SK-N-SH (cell line): Measurements from ENCODE around the gene ACOT7. TPM values are rescaled to one million over a fixed set of nuclear protein-coding genes. Genes with fewer than 3 reads are reported as not detected.
A peak's percentile ranks its signal among the peaks of the same experiment; 100 is the strongest.

Experiments used
- CTCF ChIA-PET: fragments of 300-600, 350-600 bp; formaldehyde crosslinking; extraction: SDS; loops from one replicate; lab custom pipeline; 2021; lab: Yijun Ruan, JAX
- POLR2A ChIA-PET: fragments of 350-600 bp; sonication (Branson Sonifier 250); formaldehyde crosslinking; extraction: SDS; loops from one replicate; lab custom pipeline; 2020; ENCODE audit warnings: antibody characterized with exemption, inconsistent platforms; lab: Yijun Ruan, JAX
- DNase-seq: peaks from one replicate; pipeline ENCODE4 v3.0.0; 2012
- H2AFZ ChIP-seq: fragments of 200-600 bp; sonication (generic); 2 replicates; pipeline ENCODE4 v1.8.1; 2016; ENCODE audit warnings: antibody characterized with exemption, mild to moderate bottlenecking, low read depth
- H3F3A ChIP-seq: fragments of 200-600 bp; sonication (generic); replicated peaks from 2 replicates; pipeline ENCODE3; 2016; ENCODE audit warnings: antibody characterized with exemption, mild to moderate bottlenecking; ENCODE audit not compliant: insufficient read depth
- H3K27ac ChIP-seq, 2 experiments: fragments of 200-500 bp in 1 of 2; fragments of 200-600 bp in 1 of 2; sonication (Bioruptor generic) in 1 of 2; sonication (generic), shearing (Covaris generic) in 1 of 2; 2 replicates each; pipeline versions ENCODE4 v1.5.1 to v1.6.1; 2014 to 2016; ENCODE audit warnings: low read depth in 2 of 2, inconsistent platforms in 1 of 2, low read length in 1 of 2, mild to moderate bottlenecking in 1 of 2, mixed read lengths in 1 of 2
- H3K27me3 ChIP-seq: fragments of 200-600 bp; sonication (generic), shearing (Covaris generic); 2 replicates; pipeline ENCODE4 v1.6.1; 2016; ENCODE audit warnings: mixed run types; ENCODE audit not compliant: insufficient read depth
- H3K36me3 ChIP-seq, 2 experiments: fragments of 200-500 bp in 1 of 2; fragments of 200-600 bp in 1 of 2; sonication (Bioruptor generic) in 1 of 2; sonication (generic) in 1 of 2; replicated peaks in 1 of 2; 2 replicates each; pipeline versions ENCODE3 to v1.5.1; 2014 to 2016; ENCODE audit warnings: low read length in 1 of 2, mild to moderate bottlenecking in 1 of 2; ENCODE audit not compliant: insufficient read depth in 2 of 2, control insufficient read depth in 1 of 2
- H3K4me1 ChIP-seq, 2 experiments: fragments of 200-500 bp in 1 of 2; fragments of 200-600 bp in 1 of 2; sonication (Bioruptor generic) in 1 of 2; sonication (generic), shearing (Covaris generic) in 1 of 2; 2 replicates each; pipeline versions ENCODE4 v1.5.1 to v1.6.1; 2014 to 2016; ENCODE audit warnings: low read depth in 1 of 2, low read length in 1 of 2, mixed run types in 1 of 2; ENCODE audit not compliant: insufficient read depth in 2 of 2, control insufficient read depth in 1 of 2
- H3K4me2 ChIP-seq: fragments of 200-600 bp; sonication (generic), shearing (Covaris generic); 2 replicates; pipeline ENCODE4 v1.6.1; 2017; ENCODE audit warnings: mixed run types
- H3K4me3 ChIP-seq, 2 experiments: fragments of 200-500 bp in 1 of 2; fragments of 200-600 bp in 1 of 2; sonication (Bioruptor generic) in 1 of 2; sonication (generic), shearing (Covaris generic) in 1 of 2; 2 replicates each; pipeline versions ENCODE4 v1.5.1 to v1.8.1; 2014 to 2016; ENCODE audit warnings: low read depth in 2 of 2, inconsistent platforms in 1 of 2, low read length in 1 of 2, mild to moderate bottlenecking in 1 of 2, mixed read lengths in 1 of 2, moderate library complexity in 1 of 2
- H3K79me2 ChIP-seq: fragments of 200-600 bp; sonication (generic); 2 replicates; pipeline ENCODE4 v1.8.1; 2017; ENCODE audit warnings: mild to moderate bottlenecking; ENCODE audit not compliant: insufficient read depth
- H3K9ac ChIP-seq: fragments of 200-600 bp; sonication (generic); 2 replicates; pipeline ENCODE4 v1.6.1; 2017; ENCODE audit warnings: mixed run types
- H3K9me2 ChIP-seq: fragments of 200-600 bp; sonication (generic); 2 replicates; pipeline ENCODE4 v1.6.1; 2017; ENCODE audit warnings: mixed run types
- H3K9me3 ChIP-seq: fragments of 200-600 bp; sonication (generic); 2 replicates; pipeline ENCODE4 v1.6.1; 2017; ENCODE audit warnings: mixed run types, mild to moderate bottlenecking, moderate library complexity
- H4K20me1 ChIP-seq: fragments of 200-600 bp; sonication (generic); 2 replicates; pipeline ENCODE4 v1.6.1; 2017; ENCODE audit warnings: mild to moderate bottlenecking, mixed run types; ENCODE audit not compliant: insufficient read depth
- FOSL2 ChIP-seq: IDR thresholded peaks from 2 replicates; pipeline ENCODE4 v1.4.0; 2012; ENCODE audit warnings: low read depth, mild to moderate bottlenecking, moderate library complexity, borderline replicate concordance
- GABPA ChIP-seq: IDR thresholded peaks from 2 replicates; pipeline ENCODE4 v1.4.0; 2012; ENCODE audit warnings: low read depth, mild to moderate bottlenecking
- MEF2A ChIP-seq: IDR thresholded peaks from 2 replicates; pipeline ENCODE4 v1.4.0; 2012; ENCODE audit warnings: low read depth, borderline replicate concordance
- NRF1 ChIP-seq: IDR thresholded peaks from 2 replicates; pipeline ENCODE4 v1.6.1; 2012; ENCODE audit warnings: low read depth, mild to moderate bottlenecking, low read length
- RAD21 ChIP-seq: IDR thresholded peaks from 2 replicates; pipeline ENCODE4 v1.6.1; 2012; ENCODE audit warnings: mild to moderate bottlenecking, low read length
- SIN3A ChIP-seq: IDR thresholded peaks from 2 replicates; pipeline ENCODE4 v1.6.1; 2012; ENCODE audit warnings: low read depth, mild to moderate bottlenecking, low read length, moderate library complexity, borderline replicate concordance
- TAF1 ChIP-seq: IDR thresholded peaks from 2 replicates; pipeline ENCODE4 v1.6.1; 2012; ENCODE audit warnings: low read depth, mild to moderate bottlenecking, low read length, moderate library complexity, borderline replicate concordance
- WGBS: methylation state at CpG from one replicate; pipeline ENCODE4 v1.1.6; 2017; ENCODE audit warnings: low lambda C conversion rate; 5-methylcytosine and 5-hydroxymethylcytosine counted together
- polyA plus RNA-seq, 3 experiments: library from polyadenylated mRNA; depleted of rRNA; stranded (reverse); fragments of >200 nt; gene quantifications; 2 replicates each; pipeline ENCODE4 v1.2.3, GENCODE V29; 2012
- TF ChIP-seq, protein P1 (sequence below): IDR thresholded peaks from 2 replicates; pipeline ENCODE4; 2012
- TF ChIP-seq, protein P2 (sequence below): fragments of 200-600 bp; sonication (generic); IDR thresholded peaks from 2 replicates; pipeline ENCODE4 v1.6.1; 2017; ENCODE audit warnings: antibody characterized with exemption, mild to moderate bottlenecking, moderate library complexity
- TF ChIP-seq, protein P3 (sequence below): IDR thresholded peaks from 2 replicates; pipeline ENCODE4 v1.4.0; 2012; ENCODE audit warnings: low read depth, borderline replicate concordance

ACOT7 gene
- polyA plus RNA-seq, 1 of the 3 experiments (the other 2 are of a cell fraction) = 289 TPM

GRCh38 chr1:6241887-6242740 lies 151.5 kb downstream of the ACOT7 start:
- H3K4me1 ChIP-seq = no peaks in the 10 kb centered on the region; a peak in 1 of 4 replicates
- no peak for TF ChIP-seq FOSL2
- TF ChIP-seq RAD21 = no peak
- no peak for TF ChIP-seq TAF1
- no peak for TF ChIP-seq GABPA
- TF ChIP-seq NRF1 = no peak
- no peak overlapping the region for H3K4me3 ChIP-seq
- H4K20me1 ChIP-seq = peaks cover 3% of the 10 kb centered on the region; the same call in 1 of the 2 replicates
- no peak overlapping the region for H2AFZ ChIP-seq
- H3K4me2 ChIP-seq = no peak overlapping the region
- H3K36me3 ChIP-seq = no peaks in the 10 kb centered on the region
- H3K27ac ChIP-seq = no peak overlapping the region
- H3K9me2 ChIP-seq = no peaks in the 10 kb centered on the region
- no peaks in the 10 kb centered on the region for H3K79me2 ChIP-seq
- H3F3A ChIP-seq = no peaks in the 10 kb centered on the region
- ChIA-PET POLR2A (no interaction called here), CTCF (interaction anchor here (0.7 to 7.1 kb wide), 11 partner anchors 37 to 208 kb away, joined by 3 to 100 read pairs (median 3); no protein-coding TSS in a partner anchor)
- 67% methylated on average over 19 of the region's 99 CpGs for WGBS
- H3K27me3 ChIP-seq = no peaks in the 10 kb centered on the region
- no peaks in the 10 kb centered on the region for H3K9me3 ChIP-seq
- H3K9ac ChIP-seq = no peak overlapping the region
- DNase-seq = peak; percentile 71

- TF ChIP-seq SIN3A (no peak), MEF2A (no peak)
- TF ChIP-seq, protein P1, sequence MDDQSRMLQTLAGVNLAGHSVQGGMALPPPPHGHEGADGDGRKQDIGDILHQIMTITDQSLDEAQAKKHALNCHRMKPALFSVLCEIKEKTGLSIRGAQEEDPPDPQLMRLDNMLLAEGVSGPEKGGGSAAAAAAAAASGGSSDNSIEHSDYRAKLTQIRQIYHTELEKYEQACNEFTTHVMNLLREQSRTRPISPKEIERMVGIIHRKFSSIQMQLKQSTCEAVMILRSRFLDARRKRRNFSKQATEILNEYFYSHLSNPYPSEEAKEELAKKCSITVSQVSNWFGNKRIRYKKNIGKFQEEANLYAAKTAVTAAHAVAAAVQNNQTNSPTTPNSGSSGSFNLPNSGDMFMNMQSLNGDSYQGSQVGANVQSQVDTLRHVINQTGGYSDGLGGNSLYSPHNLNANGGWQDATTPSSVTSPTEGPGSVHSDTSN = no peak
- TF ChIP-seq, protein P2, sequence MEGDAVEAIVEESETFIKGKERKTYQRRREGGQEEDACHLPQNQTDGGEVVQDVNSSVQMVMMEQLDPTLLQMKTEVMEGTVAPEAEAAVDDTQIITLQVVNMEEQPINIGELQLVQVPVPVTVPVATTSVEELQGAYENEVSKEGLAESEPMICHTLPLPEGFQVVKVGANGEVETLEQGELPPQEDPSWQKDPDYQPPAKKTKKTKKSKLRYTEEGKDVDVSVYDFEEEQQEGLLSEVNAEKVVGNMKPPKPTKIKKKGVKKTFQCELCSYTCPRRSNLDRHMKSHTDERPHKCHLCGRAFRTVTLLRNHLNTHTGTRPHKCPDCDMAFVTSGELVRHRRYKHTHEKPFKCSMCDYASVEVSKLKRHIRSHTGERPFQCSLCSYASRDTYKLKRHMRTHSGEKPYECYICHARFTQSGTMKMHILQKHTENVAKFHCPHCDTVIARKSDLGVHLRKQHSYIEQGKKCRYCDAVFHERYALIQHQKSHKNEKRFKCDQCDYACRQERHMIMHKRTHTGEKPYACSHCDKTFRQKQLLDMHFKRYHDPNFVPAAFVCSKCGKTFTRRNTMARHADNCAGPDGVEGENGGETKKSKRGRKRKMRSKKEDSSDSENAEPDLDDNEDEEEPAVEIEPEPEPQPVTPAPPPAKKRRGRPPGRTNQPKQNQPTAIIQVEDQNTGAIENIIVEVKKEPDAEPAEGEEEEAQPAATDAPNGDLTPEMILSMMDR = no peak
- TF ChIP-seq, protein P3, sequence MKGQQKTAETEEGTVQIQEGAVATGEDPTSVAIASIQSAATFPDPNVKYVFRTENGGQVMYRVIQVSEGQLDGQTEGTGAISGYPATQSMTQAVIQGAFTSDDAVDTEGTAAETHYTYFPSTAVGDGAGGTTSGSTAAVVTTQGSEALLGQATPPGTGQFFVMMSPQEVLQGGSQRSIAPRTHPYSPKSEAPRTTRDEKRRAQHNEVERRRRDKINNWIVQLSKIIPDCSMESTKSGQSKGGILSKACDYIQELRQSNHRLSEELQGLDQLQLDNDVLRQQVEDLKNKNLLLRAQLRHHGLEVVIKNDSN = no peak
- Histone ChIP-seq H3K9me2 (no peaks in the 10 kb centered on the region), H3K4me2 (no peak overlapping the region), H3F3A (no peaks in the 10 kb centered on the region), H3K9me3 (no peaks in the 10 kb centered on the region), H3K4me3 (no peak overlapping the region), H3K36me3 (no peaks in the 10 kb centered on the region), H4K20me1 (no peaks in the 10 kb centered on the region; the same call in 1 of the 2 replicates), H3K27me3 (no peaks in the 10 kb centered on the region), H3K9ac (no peak overlapping the region), H3K79me2 (no peaks in the 10 kb centered on the region), H3K4me1 (no peaks in the 10 kb centered on the region; a peak in 1 of 4 replicates), H3K27ac (no peak overlapping the region), H2AFZ (no peak overlapping the region)
- POLR2A ChIA-PET = no interaction called here
- DNase-seq = no peak
- CTCF ChIA-PET = interaction anchor here (0.9 to 1.4 kb wide), 8 partner anchors 32 to 208 kb away, joined by 3 to 4 read pairs (median 4); no protein-coding TSS in a partner anchor
- WGBS = 87% methylated on average over 27 of the region's 33 CpGs
Measured at GRCh38 chr1:6241107-6241886, 152.3 kb downstream of the ACOT7 start.
